Keratinocyte (primary cell): Measurements from ENCODE around the gene CLRN3.

Source experiments
- EZH2 ChIP-seq: IDR thresholded peaks from one replicate; pipeline ENCODE4 v1.6.1; 2012; ENCODE audit warnings: inconsistent platforms, mild to moderate bottlenecking, low read length, moderate library complexity
- TF ChIP-seq, protein P1 (sequence below), 3 experiments: IDR thresholded peaks in 1 of 3; conservative IDR thresholded peaks in 1 of 3; optimal IDR thresholded peaks in 1 of 3; 2 replicates in 2 of 3; 3 replicates in 1 of 3; pipeline versions ENCODE3 to v1.5.1; 2011; ENCODE audit warnings: low read length in 3 of 3, mild to moderate bottlenecking in 3 of 3, moderate library complexity in 2 of 3, control low read depth in 1 of 3, inconsistent platforms in 1 of 3; ENCODE audit not compliant: insufficient read depth in 2 of 3; ENCODE audit errors: extremely low read depth in 1 of 3

DNA sequence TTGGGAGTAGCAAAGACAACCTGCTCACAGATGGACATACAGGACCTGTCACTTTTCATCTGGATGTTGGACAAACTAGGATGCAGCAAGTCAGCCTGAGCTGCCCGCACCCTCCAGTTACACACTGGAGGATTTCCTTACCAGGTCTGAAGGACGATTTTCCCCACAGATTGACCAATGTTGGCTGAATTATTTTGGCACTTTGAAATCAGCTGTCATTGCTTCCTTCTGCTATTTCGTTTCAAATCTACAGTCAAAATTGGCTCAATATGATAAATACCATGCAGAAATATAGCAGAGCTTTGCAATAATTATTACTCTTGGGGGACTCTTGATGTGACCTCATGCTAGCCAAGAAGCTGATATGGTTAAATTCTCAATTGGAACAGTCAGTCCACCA is 2.5 kb downstream of the CLRN3 start:
- TF ChIP-seq, protein P1, sequence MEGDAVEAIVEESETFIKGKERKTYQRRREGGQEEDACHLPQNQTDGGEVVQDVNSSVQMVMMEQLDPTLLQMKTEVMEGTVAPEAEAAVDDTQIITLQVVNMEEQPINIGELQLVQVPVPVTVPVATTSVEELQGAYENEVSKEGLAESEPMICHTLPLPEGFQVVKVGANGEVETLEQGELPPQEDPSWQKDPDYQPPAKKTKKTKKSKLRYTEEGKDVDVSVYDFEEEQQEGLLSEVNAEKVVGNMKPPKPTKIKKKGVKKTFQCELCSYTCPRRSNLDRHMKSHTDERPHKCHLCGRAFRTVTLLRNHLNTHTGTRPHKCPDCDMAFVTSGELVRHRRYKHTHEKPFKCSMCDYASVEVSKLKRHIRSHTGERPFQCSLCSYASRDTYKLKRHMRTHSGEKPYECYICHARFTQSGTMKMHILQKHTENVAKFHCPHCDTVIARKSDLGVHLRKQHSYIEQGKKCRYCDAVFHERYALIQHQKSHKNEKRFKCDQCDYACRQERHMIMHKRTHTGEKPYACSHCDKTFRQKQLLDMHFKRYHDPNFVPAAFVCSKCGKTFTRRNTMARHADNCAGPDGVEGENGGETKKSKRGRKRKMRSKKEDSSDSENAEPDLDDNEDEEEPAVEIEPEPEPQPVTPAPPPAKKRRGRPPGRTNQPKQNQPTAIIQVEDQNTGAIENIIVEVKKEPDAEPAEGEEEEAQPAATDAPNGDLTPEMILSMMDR (optimal IDR thresholded peaks at IDR 0.05 in 1 of 3, IDR thresholded peaks at IDR 0.05 in 1 of 3, conservative IDR thresholded peaks at IDR 0.05 in 1 of 3; ENCODE audit: extremely low read depth in 1 of 3, insufficient read depth in 2 of 3, low read length in 3 of 3), result no peak
- TF ChIP-seq EZH2, result no peak
